HCT116 (cell line): ENCODE measurements around the gene FRMD4B. TPM values are rescaled to one million over a fixed set of nuclear protein-coding genes. Genes with fewer than 3 reads are reported as not detected.

Experiments
- ATAC-seq: fragments of 200-7000 bp; cut with Tn5 transposase; 2 replicates; pipeline ENCODE4 v1.9.1; 2020; ENCODE audit warnings: mild to moderate bottlenecking, moderate library complexity
- BruUV-seq: library from RNA; stranded (reverse); fragments of 400-500 nt; replicated peaks from 2 replicates; lab custom pipeline; 2021; lab: Mats Ljungman, UMichigan
- CTCF ChIA-PET: fragments of 300-600 bp; sonication (Branson Sonifier 250); formaldehyde crosslinking; loops from one replicate; lab custom pipeline; 2021; ENCODE audit warnings: antibody characterized with exemption; lab: Charles Lee
- POLR2A ChIA-PET: fragments of 300-600, 350-600 bp; sonication (Branson Sonifier 250); formaldehyde crosslinking; loops from one replicate; lab custom pipeline; 2021; ENCODE audit warnings: antibody characterized with exemption; lab: Charles Lee
- RAD21 ChIA-PET, 2 experiments: fragments of 300-600 bp; sonication (Branson Sonifier 250); formaldehyde crosslinking; loops; one replicate each; lab custom pipeline; 2023; ENCODE audit warnings: low total read pairs in 2 of 2; ENCODE audit not compliant: uncharacterized antibody in 2 of 2, unreplicated experiment in 2 of 2, low non-redundant PET in 1 of 2; lab: Charles Lee
- DNase-seq: peaks from one replicate; pipeline ENCODE4 v3.0.0-alpha.2; 2010; ENCODE audit warnings: low read depth, low spot score
- H2AFZ ChIP-seq: fragments of 200-600 bp; shearing (Covaris generic), sonication (generic); 2 replicates; pipeline ENCODE4 v1.6.1; 2017; ENCODE audit warnings: low read depth, mixed run types, mixed read lengths, antibody characterized with exemption, low read length; ENCODE audit not compliant: poor library complexity, severe bottlenecking
- H3K27ac ChIP-seq: 2 replicates; pipeline ENCODE4 v1.5.1; 2012; ENCODE audit warnings: low read depth, low read length
- H3K27me3 ChIP-seq: fragments of 200-600 bp; sonication (generic); 2 replicates; pipeline ENCODE4 v1.6.1; 2016; ENCODE audit warnings: mixed run types, low read length, mixed read lengths; ENCODE audit not compliant: insufficient read depth
- H3K36me3 ChIP-seq, 2 experiments: fragments of 200-500 bp in 1 of 2; fragments of 200-600 bp in 1 of 2; sonication (Bioruptor generic) in 1 of 2; sonication (generic) in 1 of 2; 2 replicates each; pipeline versions ENCODE4 v1.5.1 to v1.6.1; 2014 to 2016; ENCODE audit warnings: low read length in 2 of 2, inconsistent platforms in 1 of 2, mixed read lengths in 1 of 2, mixed run types in 1 of 2; ENCODE audit not compliant: insufficient read depth in 2 of 2, control insufficient read depth in 1 of 2
- H3K4me1 ChIP-seq, 2 experiments: fragments of 200-600 bp in 1 of 2; sonication (generic) in 1 of 2; 2 replicates each; pipeline versions ENCODE4 v1.5.1 to v1.6.1; 2012 to 2017; ENCODE audit warnings: low read length in 2 of 2, inconsistent platforms in 1 of 2, mild to moderate bottlenecking in 1 of 2, mixed read lengths in 1 of 2, mixed run types in 1 of 2, moderate library complexity in 1 of 2; ENCODE audit not compliant: insufficient read depth in 2 of 2, control insufficient read depth in 1 of 2
- H3K4me2 ChIP-seq: fragments of 200-600 bp; sonication (generic); 2 replicates; pipeline ENCODE4 v1.6.1; 2017; ENCODE audit warnings: mixed run types, low read length, mixed read lengths
- H3K4me3 ChIP-seq, 2 experiments: fragments of 200-600 bp in 1 of 2; sonication (generic) in 1 of 2; replicated peaks in 1 of 2; 2 replicates each; pipeline ENCODE4 v1.5.1; 2011 to 2016; ENCODE audit warnings: low read length in 2 of 2, control low read depth in 1 of 2, low read depth in 1 of 2, mild to moderate bottlenecking in 1 of 2, mixed read lengths in 1 of 2, mixed run types in 1 of 2
- H3K79me2 ChIP-seq: fragments of 200-600 bp; sonication (generic); 2 replicates; pipeline ENCODE4 v1.6.1; 2017; ENCODE audit warnings: mild to moderate bottlenecking, mixed run types, low read length, moderate library complexity, mixed read lengths; ENCODE audit not compliant: insufficient read depth
- H3K9ac ChIP-seq: fragments of 200-600 bp; sonication (generic); 2 replicates; pipeline ENCODE4 v1.6.1; 2016; ENCODE audit warnings: low read length, mixed read lengths
- H3K9me2 ChIP-seq: fragments of 200-600 bp; sonication (generic), shearing (Covaris generic); 2 replicates; pipeline ENCODE4 v1.6.1; 2017; ENCODE audit warnings: mixed run types, mild to moderate bottlenecking, moderate library complexity; ENCODE audit not compliant: insufficient read depth
- H3K9me3 ChIP-seq, 2 experiments: fragments of 200-500 bp in 1 of 2; fragments of 200-600 bp in 1 of 2; sonication (Bioruptor generic) in 1 of 2; sonication (generic) in 1 of 2; 2 replicates each; pipeline ENCODE4 v1.6.1; 2014 to 2017; ENCODE audit warnings: low read length in 2 of 2, mixed read lengths in 2 of 2, inconsistent platforms in 1 of 2, low read depth in 1 of 2, mild to moderate bottlenecking in 1 of 2, mixed run types in 1 of 2, moderate library complexity in 1 of 2; ENCODE audit not compliant: control insufficient read depth in 1 of 2, insufficient read depth in 1 of 2
- H4K20me1 ChIP-seq: fragments of 200-600 bp; sonication (generic), shearing (Covaris generic); 2 replicates; pipeline ENCODE4 v1.6.1; 2017; ENCODE audit warnings: mixed run types, mild to moderate bottlenecking, moderate library complexity; ENCODE audit not compliant: insufficient read depth
- CEBPB ChIP-seq: IDR thresholded peaks from 2 replicates; pipeline ENCODE4 v1.6.1; 2012; ENCODE audit warnings: low read depth
- EZH2phosphoT487 ChIP-seq: fragments of 200-600 bp; IDR thresholded peaks from 2 replicates; pipeline ENCODE4 v1.6.1; 2018; ENCODE audit warnings: antibody characterized with exemption, borderline replicate concordance
- MAX ChIP-seq: IDR thresholded peaks from 2 replicates; pipeline ENCODE4 v1.6.1; 2012
- RAD21 ChIP-seq: IDR thresholded peaks from 2 replicates; pipeline ENCODE4 v1.6.1; 2012; ENCODE audit warnings: low read depth, mild to moderate bottlenecking
- SIN3A ChIP-seq: IDR thresholded peaks from 2 replicates; pipeline ENCODE4 v1.6.1; 2012; ENCODE audit warnings: low read depth
- TCF7L2 ChIP-seq: IDR thresholded peaks from 2 replicates; pipeline ENCODE4 v1.7.0; 2011; ENCODE audit warnings: borderline replicate concordance, inconsistent platforms; ENCODE audit not compliant: insufficient read depth, insufficient read length; ENCODE audit errors: extremely low read depth
- YY1 ChIP-seq: IDR thresholded peaks from 2 replicates; pipeline ENCODE4 v1.6.1; 2011; ENCODE audit warnings: low read length, low read depth, moderate library complexity, mild to moderate bottlenecking; ENCODE audit not compliant: insufficient replicate concordance; ENCODE audit errors: extremely low read depth
- ZFX ChIP-seq: fragments of 450-650 bp; IDR thresholded peaks from 2 replicates; pipeline ENCODE4 v1.6.1; 2017
- intact Hi-C: fragments of 100-400 bp; cut with micrococcal nuclease; formaldehyde crosslinking; loops from 2 replicates; pipeline ENCODE4 v1.10.0; 2022
- total RNA-seq: library from RNA; stranded (reverse); gene quantifications from one replicate; pipeline ENCODE4 v1.2.1, GENCODE V29; 2021; ENCODE audit not compliant: unreplicated experiment

FRMD4B gene
- total RNA-seq, 1 experiment from 2014 or later: 2.0 TPM

GRCh38 chr3:69232482-69232881 is 153.4 kb downstream of the FRMD4B start (continued):
- TF ChIP-seq TCF7L2: no peak
- no peak for TF ChIP-seq ZFX
- TF ChIP-seq CEBPB: no peak
- TF ChIP-seq RAD21: no peak
- no peak for TF ChIP-seq SIN3A
- no peak for TF ChIP-seq EZH2phosphoT487

GRCh38 chr3:69231929-69232440 is 153.9 kb downstream of the FRMD4B start:
- H2AFZ ChIP-seq: peak overlapping the region; percentile 60
- no peak overlapping the region for H3K27ac ChIP-seq
- RAD21 ChIA-PET: no interaction called here
- ATAC-seq: peak; percentile 79
- H3K79me2 ChIP-seq: no peaks in the 10 kb centered on the region
- DNase-seq: no peak
- no peak overlapping the region for H3K4me3 ChIP-seq
- no peak for TF ChIP-seq CEBPB
- no peak for TF ChIP-seq YY1
- TF ChIP-seq MAX: no peak
- no peak for TF ChIP-seq TCF7L2
- TF ChIP-seq, all 23 proteins: peak for 0
- no TSS peak for BruUV-seq
- ChIA-PET POLR2A (no interaction called here), CTCF (no interaction called here)
- H3K27me3 ChIP-seq: no peaks in the 10 kb centered on the region
- no peak overlapping the region for H3K9ac ChIP-seq
- no peaks in the 10 kb centered on the region for H3K9me3 ChIP-seq
- no peaks in the 10 kb centered on the region for H4K20me1 ChIP-seq
- no peaks in the 10 kb centered on the region for H3K9me2 ChIP-seq
- no peaks in the 10 kb centered on the region for H3K36me3 ChIP-seq
- peaks cover 22 to 31% of the 10 kb centered on the region in 2 experiments for H3K4me1 ChIP-seq
- intact Hi-C loops: no loop called here
- peak overlapping the region; percentile 52 for H3K4me2 ChIP-seq
